ENCODE measurements around the gene CLDN12.
"Not testable (repeated sequence)": the region's sequence is repeated elsewhere in the genome, so short reads cannot be mapped to it uniquely, and the experiment has no call there.

GRCh38 chr7:90463151-90463628, 59.9 kb downstream of the CLDN12 start:
- not testable (repeated sequence) for TF ChIP-seq POLR2A, CTCF (IDR thresholded peaks at IDR 0.05)
